SK-N-MC (cell line): Measurements from ENCODE around the gene RNLS.

Source experiments
- EZH2 ChIP-seq: fragments of 200-600 bp; sonication (generic); IDR thresholded peaks from one replicate; pipeline ENCODE4 v1.6.1; 2017; ENCODE audit warnings: antibody characterized with exemption
- POLR2AphosphoS5 ChIP-seq: IDR thresholded peaks from 2 replicates; pipeline ENCODE4 v1.6.1; 2012; ENCODE audit warnings: mild to moderate bottlenecking, low read depth, low read length, borderline replicate concordance

GRCh38 chr10:88336334-88336733 is 246.8 kb downstream of the RNLS start:
- TF ChIP-seq POLR2AphosphoS5 (no peak), EZH2 (no peak)
